HEK293T (cell line): ENCODE data around the gene KCNG1.
A peak's percentile ranks its signal among the peaks of the same experiment; 100 is the strongest.

Experiments
- CTCF ChIA-PET: fragments of 350-600 bp; formaldehyde crosslinking; extraction: SDS; loops from one replicate; lab custom pipeline; 2021; ENCODE audit warnings: antibody characterized with exemption, inconsistent platforms; lab: Yijun Ruan, JAX
- POLR2A ChIA-PET: fragments of 350-600 bp; formaldehyde crosslinking; extraction: SDS; loops from one replicate; lab custom pipeline; 2020; ENCODE audit warnings: antibody characterized with exemption, inconsistent platforms; lab: Yijun Ruan, JAX
- DNase-seq: peaks from one replicate; pipeline ENCODE4 v3.0.0; 2012; ENCODE audit warnings: mixed read lengths; ENCODE audit errors: extremely low spot score
- ARNT ChIP-seq: fragments of 450-650 bp; IDR thresholded peaks from 2 replicates; pipeline ENCODE4 v1.6.1; 2017; ENCODE audit warnings: mild to moderate bottlenecking
- BHLHE40 ChIP-seq: fragments of 450-650 bp; IDR thresholded peaks from 2 replicates; pipeline ENCODE4 v1.6.1; 2016; ENCODE audit warnings: mild to moderate bottlenecking, moderate library complexity, borderline replicate concordance
- CTBP1 ChIP-seq: fragments of 450-650 bp; IDR thresholded peaks from 2 replicates; pipeline ENCODE4 v1.6.1; 2016; ENCODE audit warnings: borderline replicate concordance
- ELF4 ChIP-seq: fragments of 450-650 bp; IDR thresholded peaks from 2 replicates; pipeline ENCODE4 v1.6.1; 2017; ENCODE audit warnings: antibody characterized with exemption
- FOXA1 ChIP-seq: fragments of 450-650 bp; IDR thresholded peaks from 2 replicates; pipeline ENCODE4 v1.6.1; 2016; ENCODE audit warnings: mild to moderate bottlenecking
- FOXK2 ChIP-seq: fragments of 450-650 bp; IDR thresholded peaks from 2 replicates; pipeline ENCODE4 v1.6.1; 2016; ENCODE audit warnings: mild to moderate bottlenecking
- FOXM1 ChIP-seq: fragments of 450-650 bp; IDR thresholded peaks from 2 replicates; pipeline ENCODE4 v1.6.1; 2017; ENCODE audit warnings: mild to moderate bottlenecking, borderline replicate concordance
- HDGF ChIP-seq: fragments of 450-650 bp; IDR thresholded peaks from 2 replicates; pipeline ENCODE4 v1.6.1; 2017; ENCODE audit warnings: antibody characterized with exemption, borderline replicate concordance
- L3MBTL2 ChIP-seq: fragments of 450-650 bp; conservative IDR thresholded peaks from 2 replicates; pipeline ENCODE4 v1.6.1; 2016; ENCODE audit warnings: mild to moderate bottlenecking
- LEF1 ChIP-seq: fragments of 450-650 bp; IDR thresholded peaks from 2 replicates; pipeline ENCODE4 v1.6.1; 2017; ENCODE audit warnings: mild to moderate bottlenecking, borderline replicate concordance
- NFRKB ChIP-seq: fragments of 450-650 bp; IDR thresholded peaks from 2 replicates; pipeline ENCODE4 v1.6.1; 2016; ENCODE audit warnings: mild to moderate bottlenecking, moderate library complexity
- PKNOX1 ChIP-seq: fragments of 450-650 bp; IDR thresholded peaks from 2 replicates; pipeline ENCODE4 v1.6.1; 2016
- SP1 ChIP-seq: fragments of 450-650 bp; IDR thresholded peaks from 2 replicates; pipeline ENCODE4 v1.6.1; 2017
- SUZ12 ChIP-seq: fragments of 450-650 bp; IDR thresholded peaks from 2 replicates; pipeline ENCODE4 v1.6.1; 2016; ENCODE audit warnings: mild to moderate bottlenecking
- TARDBP ChIP-seq: fragments of 450-650 bp; IDR thresholded peaks from 2 replicates; pipeline ENCODE4 v1.6.1; 2016
- ZNF384 ChIP-seq: fragments of 450-650 bp; IDR thresholded peaks from 2 replicates; pipeline ENCODE4 v1.6.1; 2016

KCNG1 gene

GRCh38 chr20:51022803-51023616 lies at the start of gene KCNG1:
KCNG1 (minus strand) TSS chr20:51023107; CDS start chr20:51010338, 12,769 bp downstream.
- TF ChIP-seq L3MBTL2 = peak; percentile 93
- TF ChIP-seq HDGF = no peak
- ChIA-PET CTCF (no interaction called here), POLR2A (interaction anchor here (1.0 kb wide), 1 partner anchor 11 kb away, joined by 5 read pairs; no protein-coding TSS in a partner anchor)
- DNase-seq = peak; percentile 90

- no peak for DNase-seq
- ChIA-PET CTCF (no interaction called here), POLR2A (no interaction called here)
- TF ChIP-seq TARDBP (no peak), BHLHE40 (no peak), SUZ12 (no peak), ZNF384 (no peak), SP1 (no peak), FOXM1 (no peak), ARNT (no peak), FOXK2 (no peak), PKNOX1 (no peak), LEF1 (no peak), HDGF (no peak), NFRKB (no peak), ELF4 (no peak), CTBP1 (no peak), L3MBTL2 (no peak), FOXA1 (no peak)
These were observed 47.7 kb upstream of the KCNG1 start for GRCh38 chr20:51070621-51071020.

GRCh38 chr20:51067792-51068191 lies 44.9 kb upstream of the KCNG1 start:
- TF ChIP-seq PKNOX1 (no peak), TARDBP (no peak)
- CTCF ChIA-PET = interaction anchor here (0.6 kb wide), 2 partner anchors 27 to 242 kb away, joined by 3 to 5 read pairs; no protein-coding TSS in a partner anchor
- POLR2A ChIA-PET = no interaction called here
- DNase-seq = no peak

GRCh38 chr20:51065615-51066014 lies 42.7 kb upstream of the KCNG1 start:
- ChIA-PET CTCF (no interaction called here), POLR2A (no interaction called here)
- TF ChIP-seq ZNF384 (no peak), FOXM1 (no peak), SP1 (no peak), PKNOX1 (no peak)
- no peak for DNase-seq

GRCh38 chr20:51064137-51064536 lies 41.2 kb upstream of the KCNG1 start:
- ChIA-PET POLR2A (interaction anchor here (0.7 kb wide), 1 partner anchor 106 kb away, joined by 3 read pairs; no protein-coding TSS in a partner anchor), CTCF (no interaction called here)
- no peak for DNase-seq
- TF ChIP-seq NFRKB = no peak
- no peak for TF ChIP-seq FOXK2
- TF ChIP-seq PKNOX1 = no peak
- no peak for TF ChIP-seq HDGF
- TF ChIP-seq LEF1 = no peak

GRCh38 chr20:51062065-51062464 lies 39.2 kb upstream of the KCNG1 start:
- no peak for TF ChIP-seq TARDBP
- TF ChIP-seq LEF1 = no peak
- no peak for TF ChIP-seq SP1
- TF ChIP-seq BHLHE40 = no peak
- no peak for TF ChIP-seq FOXK2
- TF ChIP-seq FOXA1 = no peak
- no peak for TF ChIP-seq FOXM1
- no peak for TF ChIP-seq PKNOX1
- no peak for TF ChIP-seq SUZ12
- TF ChIP-seq L3MBTL2 = no peak
- no peak for TF ChIP-seq ELF4
- TF ChIP-seq CTBP1 = no peak
- no peak for TF ChIP-seq HDGF
- CTCF ChIA-PET = no interaction called here
- DNase-seq = no peak
- POLR2A ChIA-PET = no interaction called here
